HCEC 1CT (cell line): ENCODE data around the gene PSAP.

Source experiments
- DNase-seq: peaks from one replicate; pipeline ENCODE4 v3.0.0-alpha.2; 2017

PSAP gene

GRCh38 chr10:71806704-71807556 lies 44.1 kb downstream of the PSAP start:
- no peak for DNase-seq

- DNase-seq: no peak
Observed at GRCh38 chr10:71805776-71806703, 45.0 kb downstream of the PSAP start.

DNA sequence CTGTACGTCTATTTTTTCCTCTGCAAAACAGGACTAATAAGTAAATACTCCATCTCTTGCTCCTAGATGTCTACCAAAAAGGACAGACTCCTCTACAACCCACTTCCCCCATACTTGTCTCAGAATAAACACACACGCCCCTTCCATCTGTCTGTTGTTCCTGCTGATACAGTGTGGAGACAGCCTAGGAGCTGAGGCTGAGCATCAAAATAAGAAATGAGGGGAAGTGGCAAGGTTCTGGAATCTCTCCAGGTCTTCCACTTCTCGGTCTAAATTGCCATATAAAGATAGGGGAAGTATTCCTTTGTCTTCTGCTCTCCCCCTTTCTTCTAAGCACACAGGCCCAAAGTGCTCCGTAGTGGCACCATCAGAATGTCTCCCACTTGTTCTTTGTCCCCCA lies 47.0 kb downstream of the PSAP start:
- DNase-seq: no peak

DNA sequence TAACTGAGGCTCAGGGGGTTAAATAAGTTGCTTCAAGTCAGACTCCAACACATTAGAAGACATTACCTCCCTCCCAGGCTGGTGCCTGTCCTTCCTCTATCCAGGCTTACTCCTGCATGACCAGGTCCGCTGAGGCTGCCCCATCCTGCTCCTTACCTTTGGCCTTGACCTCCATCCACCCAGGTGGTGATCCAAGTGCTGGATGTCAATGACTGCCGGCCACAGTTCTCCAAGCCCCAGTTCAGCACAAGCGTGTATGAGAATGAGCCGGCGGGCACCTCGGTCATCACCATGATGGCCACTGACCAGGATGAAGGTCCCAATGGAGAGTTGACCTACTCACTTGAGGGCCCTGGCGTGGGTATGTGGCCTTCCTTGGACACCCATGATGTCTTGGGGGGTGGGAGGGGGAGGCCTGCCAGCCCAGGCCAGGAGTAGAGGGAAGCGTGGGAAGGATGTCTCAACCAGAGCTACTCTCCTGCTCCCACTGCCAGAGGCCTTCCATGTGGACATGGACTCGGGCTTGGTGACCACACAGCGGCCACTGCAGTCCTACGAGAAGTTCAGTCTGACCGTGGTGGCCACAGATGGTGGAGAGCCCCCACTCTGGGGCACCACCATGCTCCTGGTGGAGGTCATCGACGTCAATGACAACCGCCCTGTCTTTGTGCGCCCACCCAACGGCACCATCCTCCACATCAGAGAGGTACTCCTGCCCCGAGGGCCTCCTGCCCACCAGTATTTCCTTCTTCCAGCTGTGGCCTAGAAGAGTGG lies 48.1 kb downstream of the PSAP start:
- no peak for DNase-seq

DNA sequence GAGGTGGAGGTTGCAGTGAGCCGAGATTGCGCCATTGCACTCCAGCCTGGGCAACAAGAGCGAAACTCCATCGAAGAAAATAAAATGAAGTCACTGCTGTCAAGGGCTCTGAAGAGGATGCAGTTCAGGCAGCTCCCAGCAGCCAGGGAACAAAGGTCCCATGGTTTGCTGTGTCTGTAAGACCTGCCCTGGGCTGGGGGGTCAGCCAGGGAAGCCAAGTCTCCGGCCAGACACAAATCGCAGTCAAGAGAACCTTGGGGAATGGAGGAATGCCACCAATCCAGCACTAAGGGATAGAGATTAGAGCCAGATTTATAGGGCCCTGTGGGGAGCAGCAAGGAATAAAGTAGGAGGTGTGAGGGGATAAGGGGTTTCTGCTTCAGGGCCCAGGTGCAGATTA lies 48.8 kb downstream of the PSAP start:
- no peak for DNase-seq

- no peak for DNase-seq
Observed at GRCh38 chr10:71801361-71801760, 49.7 kb downstream of the PSAP start.

DNA sequence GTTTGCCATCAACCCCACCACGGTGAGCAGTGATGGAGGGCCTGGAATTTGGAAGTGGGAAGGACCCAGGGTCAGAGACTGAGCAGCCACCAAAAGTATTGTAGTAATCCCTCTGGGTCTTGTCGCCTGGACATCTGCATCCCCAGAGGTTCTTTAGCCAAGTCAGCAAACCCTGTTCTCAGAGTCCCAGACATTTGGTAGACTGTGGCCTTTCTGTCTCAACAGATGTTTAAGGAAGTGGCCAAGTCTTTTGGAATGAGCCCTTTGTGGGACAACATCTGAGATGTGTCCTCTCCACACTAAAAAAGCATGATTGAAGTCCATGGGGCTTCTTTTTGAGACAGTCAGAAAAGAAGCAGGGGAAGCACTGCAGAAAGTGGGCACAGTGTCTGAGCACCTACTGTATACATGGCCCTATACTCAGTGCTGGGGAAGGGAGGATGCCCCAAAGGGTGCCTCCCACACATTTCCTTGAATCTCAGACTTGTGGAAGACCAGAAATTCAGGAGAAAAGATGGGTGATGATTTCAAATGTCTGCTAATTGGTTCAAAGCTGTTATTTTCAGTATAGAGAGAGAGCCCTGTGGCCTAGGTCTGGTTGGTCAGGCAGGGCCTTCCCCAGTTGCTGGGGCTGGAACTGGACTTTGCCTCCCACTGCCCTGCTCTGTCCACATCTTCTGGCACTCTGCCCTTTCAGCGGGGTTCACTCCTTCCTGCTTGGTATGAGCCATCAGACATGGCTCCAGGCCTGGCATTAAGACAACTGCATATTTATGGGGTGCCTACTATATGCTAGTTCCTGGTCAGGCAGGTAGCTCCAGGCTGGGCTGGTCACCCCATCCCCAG lies 51.2 kb downstream of the PSAP start:
- no peak for DNase-seq

DNA sequence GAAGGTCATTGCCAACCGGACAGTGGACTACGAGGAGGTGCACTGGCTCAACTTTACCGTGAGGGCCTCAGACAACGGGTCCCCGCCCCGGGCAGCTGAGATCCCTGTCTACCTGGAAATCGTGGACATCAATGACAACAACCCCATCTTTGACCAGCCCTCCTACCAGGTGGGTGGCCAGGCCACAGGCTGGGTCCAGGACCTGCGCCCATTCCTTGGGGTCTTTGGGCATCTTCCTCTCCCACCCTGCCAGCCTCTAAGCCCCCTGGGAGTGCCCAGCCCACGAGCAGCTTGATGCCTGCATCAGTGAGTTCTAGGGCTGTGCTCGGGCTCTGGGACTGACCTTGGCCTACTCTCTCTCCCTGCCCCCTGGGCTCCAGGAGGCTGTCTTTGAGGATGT lies 51.9 kb downstream of the PSAP start:
- no peak for DNase-seq

DNA sequence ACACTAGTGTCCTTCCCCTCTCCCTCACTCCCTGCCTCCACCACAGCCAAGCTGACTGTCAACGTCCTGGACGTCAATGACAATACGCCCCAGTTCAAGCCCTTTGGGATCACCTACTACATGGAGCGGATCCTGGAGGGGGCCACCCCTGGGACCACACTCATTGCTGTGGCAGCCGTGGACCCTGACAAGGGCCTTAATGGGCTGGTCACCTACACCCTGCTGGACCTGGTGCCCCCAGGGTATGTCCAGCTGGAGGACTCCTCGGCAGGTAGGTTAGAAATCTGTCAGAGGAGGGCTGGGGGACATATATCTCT lies 52.8 kb downstream of the PSAP start:
- DNase-seq: no peak

- DNase-seq: no peak
Observed at GRCh38 chr10:71797533-71798307, 53.3 kb downstream of the PSAP start.

- DNase-seq: no peak
Observed at GRCh38 chr10:71796749-71797405, 54.2 kb downstream of the PSAP start.

GRCh38 chr10:71795248-71795647 lies 55.8 kb downstream of the PSAP start:
- no peak for DNase-seq

DNA sequence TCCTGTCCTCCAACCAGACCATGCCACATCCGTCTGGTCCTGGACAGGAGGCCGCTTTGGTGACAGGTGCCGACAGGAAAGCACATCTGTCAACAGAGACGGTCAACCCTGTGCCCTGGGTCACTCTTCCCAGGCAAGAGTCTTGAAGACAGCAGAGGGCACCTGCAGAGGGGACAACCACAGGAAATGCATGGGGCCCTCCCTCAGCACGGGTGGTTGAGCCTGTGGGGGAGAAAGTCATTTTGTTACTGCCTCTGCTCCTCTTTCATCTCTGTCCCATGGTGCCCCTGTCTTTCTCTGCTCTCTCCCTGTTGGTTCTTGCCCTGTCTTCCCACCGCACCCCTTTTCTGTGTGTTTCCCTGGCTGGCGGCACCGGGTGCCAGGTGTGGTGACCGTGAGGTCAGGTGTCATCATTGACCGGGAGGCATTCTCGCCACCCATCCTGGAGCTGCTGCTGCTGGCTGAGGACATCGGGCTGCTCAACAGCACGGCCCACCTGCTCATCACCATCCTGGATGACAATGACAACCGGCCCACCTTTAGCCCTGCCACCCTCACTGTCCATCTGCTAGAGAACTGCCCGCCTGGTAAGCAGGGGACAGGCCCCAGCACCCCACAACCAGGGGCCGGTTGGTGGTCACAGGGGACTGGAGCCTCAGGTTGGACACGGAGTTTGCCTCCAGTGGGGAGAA lies 60.2 kb downstream of the PSAP start:
- no peak for DNase-seq

GRCh38 chr10:71789871-71790270 lies 61.2 kb downstream of the PSAP start:
- no peak for DNase-seq

- DNase-seq: no peak
Observed at GRCh38 chr10:71788954-71789353, 62.1 kb downstream of the PSAP start.

GRCh38 chr10:71784679-71785272 lies 66.3 kb downstream of the PSAP start:
- DNase-seq: no peak

DNA sequence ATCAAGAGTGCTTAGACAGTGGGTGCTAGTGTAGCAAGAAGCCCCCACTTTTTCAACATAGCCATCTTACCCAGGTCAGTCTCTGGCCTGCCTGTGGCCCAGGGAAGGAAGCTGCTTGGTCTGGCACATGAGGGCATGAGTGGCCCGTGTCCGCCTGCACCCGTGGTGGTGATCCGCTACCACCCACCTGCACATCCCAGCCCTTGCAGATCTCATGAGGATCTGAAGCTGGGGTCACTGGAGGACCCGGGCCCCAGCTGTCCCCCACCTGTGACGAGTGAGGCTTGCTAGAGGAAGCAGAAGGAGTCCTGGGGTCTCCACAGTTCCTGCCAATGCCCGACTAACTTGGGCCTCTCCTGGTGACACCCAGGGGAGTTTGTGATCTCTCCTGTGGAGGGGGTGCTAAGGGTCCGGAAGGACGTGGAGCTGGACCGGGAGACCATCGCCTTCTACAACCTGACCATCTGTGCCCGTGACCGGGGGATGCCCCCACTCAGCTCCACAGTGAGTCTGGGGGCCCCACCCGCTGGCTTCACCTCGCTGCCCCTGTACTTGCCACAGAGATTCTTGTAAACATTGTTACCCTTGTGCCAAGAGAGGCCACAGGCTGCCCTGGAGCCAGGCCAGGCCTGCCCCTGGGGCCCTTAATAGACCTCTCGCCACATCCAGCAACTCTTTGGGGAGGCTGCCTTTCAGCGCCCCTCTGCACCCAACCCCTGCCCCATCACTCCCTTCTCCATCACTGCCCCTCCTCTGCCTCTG lies 67.0 kb downstream of the PSAP start:
- no peak for DNase-seq

DNA sequence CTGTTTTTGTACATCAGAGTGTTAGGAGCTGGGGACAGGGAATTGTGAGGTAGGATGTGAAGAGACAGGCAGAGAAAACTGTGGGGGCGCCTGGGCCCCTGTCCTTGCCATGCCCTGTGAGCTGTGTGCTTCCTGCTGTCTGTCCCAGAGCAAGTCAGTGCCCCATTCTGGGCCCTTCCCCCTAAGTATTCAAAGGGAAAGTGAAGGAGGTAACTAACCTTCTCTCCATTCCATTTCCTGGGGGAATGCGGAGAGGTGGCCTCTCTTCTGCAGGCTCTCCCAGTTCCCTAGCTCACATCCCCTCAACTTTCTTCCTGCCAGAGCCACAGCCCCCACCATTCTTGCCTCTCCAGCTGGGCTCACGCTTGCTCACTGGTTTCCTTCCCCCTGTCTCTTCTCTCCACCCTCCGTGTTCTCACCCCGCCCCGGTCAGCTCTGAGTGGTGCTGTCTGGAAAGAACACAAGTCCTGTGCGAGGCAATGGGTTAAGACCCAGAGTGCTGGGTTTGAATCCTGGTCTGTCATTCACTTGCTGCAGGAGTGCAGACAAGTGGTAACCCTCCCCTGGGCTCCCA lies 68.0 kb downstream of the PSAP start:
- no peak for DNase-seq
